Measurements from ENCODE around the gene DOCK9. TPM values are rescaled to one million over a fixed set of nuclear protein-coding genes. Genes with fewer than 3 reads are reported as not detected.

Gene DOCK9
- total RNA-seq, 1 experiment from 2014 or later: 30.5 TPM

GRCh38 chr13:98981369-98982080, 3.7 kb upstream of the DOCK9 start:
- POLR2A ChIA-PET: no interaction called here
- H3K27ac ChIP-seq (ENCODE audit: low read length): no peak overlapping the region

GRCh38 chr13:98979012-98979660, 1.3 kb upstream of the DOCK9 start:
- DNase-seq (ENCODE audit: low read depth, low spot score) (no peak), ATAC-seq (no peak)
- intact Hi-C loops (cut with micrococcal nuclease; ENCODE audit: unreplicated experiment) (no loop called here), in situ Hi-C loops (cut with HindIII; ENCODE audit: low pct_unique_long_range_greater_than_20kb, low sequenced_read_pairs) (no loop called here)
- no peaks in the 10 kb centered on the region for H3K27me3 ChIP-seq (ENCODE audit: control insufficient read depth, insufficient read depth, low read length)
- peaks cover 14% of the 10 kb centered on the region for H3K4me1 ChIP-seq (ENCODE audit: control insufficient read depth, insufficient read depth, low read length)
- CTCF ChIA-PET: no interaction called here
- POLR2A ChIA-PET: no interaction called here
- no peak overlapping the region for H3K27ac ChIP-seq (ENCODE audit: low read length)
- H3K9me3 ChIP-seq (ENCODE audit: control insufficient read depth, insufficient read depth, low read depth, low read length): no peaks in the 10 kb centered on the region
- no peaks in the 10 kb centered on the region for H3K36me3 ChIP-seq (ENCODE audit: control insufficient read depth, insufficient read depth, low read length)
- BruUV-seq (replicated peaks): no TSS peak
- no peak overlapping the region for H3K4me3 ChIP-seq (ENCODE audit: low read depth in 2 of 2, low read length in 2 of 2)
- TF ChIP-seq SIN3A (IDR thresholded peaks at IDR 0.05; ENCODE audit: borderline replicate concordance, insufficient read depth, low read depth, low read length): no peak
- TF ChIP-seq TCF7L2 (IDR thresholded peaks at IDR 0.05; ENCODE audit: low read depth, low read length): no peak
- no peak for TF ChIP-seq POLR2AphosphoS5 (IDR thresholded peaks at IDR 0.05; ENCODE audit: low read depth, low read length)
- TF ChIP-seq CTCF (IDR thresholded peaks at IDR 0.05): no peak

More at GRCh38 chr13:98981369-98982080, 3.7 kb upstream of the DOCK9 start:
- in situ Hi-C loops (cut with HindIII; ENCODE audit: low pct_unique_long_range_greater_than_20kb, low sequenced_read_pairs) (no loop called here), intact Hi-C loops (cut with micrococcal nuclease; ENCODE audit: unreplicated experiment) (no loop called here)
- peaks cover 18% of the 10 kb centered on the region for H3K4me1 ChIP-seq (ENCODE audit: control insufficient read depth, insufficient read depth, low read length)
- no peaks in the 10 kb centered on the region for H3K9me3 ChIP-seq (ENCODE audit: control insufficient read depth, insufficient read depth, low read depth, low read length)
- DNase-seq (ENCODE audit: low read depth, low spot score) (no peak), ATAC-seq (no peak)
- TF ChIP-seq TCF7L2 (IDR thresholded peaks at IDR 0.05; ENCODE audit: low read depth, low read length) (no peak), REST (IDR thresholded peaks at IDR 0.05; ENCODE audit: insufficient read depth in 1 of 2, low read depth in 2 of 2, low read length in 1 of 2) (no peak), CTCF (IDR thresholded peaks at IDR 0.05) (no peak), SIN3A (IDR thresholded peaks at IDR 0.05; ENCODE audit: borderline replicate concordance, insufficient read depth, low read depth, low read length) (no peak), POLR2AphosphoS5 (IDR thresholded peaks at IDR 0.05; ENCODE audit: low read depth, low read length) (no peak)
- no peaks in the 10 kb centered on the region for H3K27me3 ChIP-seq (ENCODE audit: control insufficient read depth, insufficient read depth, low read length)
- no peak overlapping the region for H3K4me3 ChIP-seq (ENCODE audit: low read depth in 2 of 2, low read length in 2 of 2)
- no peaks in the 10 kb centered on the region for H3K36me3 ChIP-seq (ENCODE audit: control insufficient read depth, insufficient read depth, low read length)
- no TSS peak for BruUV-seq (replicated peaks)
- CTCF ChIA-PET: no interaction called here

Measured in Panc1 (cell line).